Keratinocyte (primary cell): ENCODE data around the gene CACNB2. TPM values are rescaled to one million over a fixed set of nuclear protein-coding genes. Genes with fewer than 3 reads are reported as not detected.

Experiments used
- DNase-seq: peaks from one replicate; pipeline ENCODE4 v3.0.0-alpha.2; 2011; ENCODE audit warnings: low read depth, missing footprints, low spot score
- FAIRE-seq: peaks from 2 replicates; lab custom pipeline; 2011; peaks lifted over from hg19 to GRCh38; lab: Jason Lieb, UNC
- H2AFZ ChIP-seq: 2 replicates; pipeline ENCODE4 v1.6.0; 2012; ENCODE audit warnings: low read length, control low read depth, inconsistent platforms; ENCODE audit not compliant: control insufficient read depth
- H3K27ac ChIP-seq: 2 replicates; pipeline ENCODE4 v1.5.1; 2011; ENCODE audit warnings: low read length; ENCODE audit not compliant: control insufficient read depth, insufficient read depth
- H3K27me3 ChIP-seq: 3 replicates; pipeline ENCODE4 v1.6.0; 2011; ENCODE audit warnings: low read length; ENCODE audit not compliant: control insufficient read depth, insufficient read depth; ENCODE audit errors: extremely low read depth
- H3K36me3 ChIP-seq, 2 experiments: 2 replicates in 1 of 2; 3 replicates in 1 of 2; pipeline ENCODE4 v1.5.1; 2011; ENCODE audit warnings: low read length in 2 of 2, mild to moderate bottlenecking in 1 of 2; ENCODE audit not compliant: control insufficient read depth in 2 of 2, insufficient read depth in 2 of 2; ENCODE audit errors: extremely low read depth in 1 of 2
- H3K4me1 ChIP-seq: 3 replicates; pipeline ENCODE4 v1.5.1; 2011; ENCODE audit warnings: low read length; ENCODE audit not compliant: control insufficient read depth, insufficient read depth; ENCODE audit errors: extremely low read depth
- H3K4me2 ChIP-seq: 3 replicates; pipeline ENCODE4 v1.6.0; 2011; ENCODE audit warnings: low read depth, low read length; ENCODE audit not compliant: control insufficient read depth, insufficient read depth; ENCODE audit errors: extremely low read depth
- H3K4me3 ChIP-seq, 3 experiments: fragments of 200-600 bp in 1 of 3; sonication (generic) in 1 of 3; 2 replicates in 2 of 3; 3 replicates in 1 of 3; pipeline ENCODE4 v1.5.1; 2011 to 2016; ENCODE audit warnings: low read length in 3 of 3, mild to moderate bottlenecking in 3 of 3, control low read depth in 2 of 3, inconsistent platforms in 1 of 3, low read depth in 1 of 3, mixed read lengths in 1 of 3, mixed run types in 1 of 3, moderate library complexity in 1 of 3; ENCODE audit not compliant: control insufficient read depth in 2 of 3, insufficient read depth in 2 of 3; ENCODE audit errors: extremely low read depth in 1 of 3
- H3K79me2 ChIP-seq: 2 replicates; pipeline ENCODE4 v1.6.0; 2012; ENCODE audit warnings: low read length; ENCODE audit not compliant: control insufficient read depth, insufficient read depth
- H3K9ac ChIP-seq: 3 replicates; pipeline ENCODE4 v1.6.0; 2011; ENCODE audit warnings: low read length; ENCODE audit not compliant: control insufficient read depth, insufficient read depth; ENCODE audit errors: extremely low read depth
- H3K9me1 ChIP-seq: 3 replicates; pipeline ENCODE4 v1.6.0; 2011; ENCODE audit warnings: low read length; ENCODE audit not compliant: control insufficient read depth, insufficient read depth; ENCODE audit errors: extremely low read depth
- H3K9me3 ChIP-seq: 2 replicates; pipeline ENCODE4 v1.5.1; 2012; ENCODE audit warnings: low read depth, low read length; ENCODE audit not compliant: control insufficient read depth
- H4K20me1 ChIP-seq: 3 replicates; pipeline ENCODE4 v1.6.0; 2011; ENCODE audit warnings: low read length; ENCODE audit not compliant: control insufficient read depth, insufficient read depth; ENCODE audit errors: extremely low read depth
- CTCF ChIP-seq, 3 experiments: IDR thresholded peaks in 1 of 3; conservative IDR thresholded peaks in 1 of 3; optimal IDR thresholded peaks in 1 of 3; 2 replicates in 2 of 3; 3 replicates in 1 of 3; pipeline versions ENCODE3 to v1.5.1; 2011; ENCODE audit warnings: low read length in 3 of 3, mild to moderate bottlenecking in 3 of 3, moderate library complexity in 2 of 3, control low read depth in 1 of 3, inconsistent platforms in 1 of 3; ENCODE audit not compliant: insufficient read depth in 2 of 3; ENCODE audit errors: extremely low read depth in 1 of 3
- EZH2 ChIP-seq: IDR thresholded peaks from one replicate; pipeline ENCODE4 v1.6.1; 2012; ENCODE audit warnings: inconsistent platforms, mild to moderate bottlenecking, low read length, moderate library complexity
- dilution Hi-C: fragments of 300-500 bp; cut with MboI; formaldehyde crosslinking; loops from one replicate; pipeline ENCODE4 v1.7.0; 2020; ENCODE audit warnings: low sequenced_read_pairs; ENCODE audit not compliant: extremely low pct_ligation_motif_present
- polyA plus RNA-seq, 5 experiments: library from polyadenylated mRNA; depleted of rRNA in 3 of 5; stranded (reverse) in 3 of 5; stranded (forward) in 1 of 5; unstranded in 1 of 5; fragments of >200 nt; gene quantifications; 1 replicate in 1 of 5; 2 replicates in 3 of 5; 3 replicates in 1 of 5; pipeline versions ENCODE4 v1.2.1 to v1.2.3, GENCODE V29; 2011 to 2012; ENCODE audit warnings: missing spikeins in 2 of 5, low read depth in 1 of 5, low replicate concordance in 1 of 5

Gene CACNB2
- polyA plus RNA-seq, 1 donor (not counting 4 experiments of a cell fraction or from before 2014, with no cell fraction given): 0.03 TPM

- no peak overlapping the region for H3K27ac ChIP-seq
These were observed 192.3 kb downstream of the CACNB2 start for GRCh38 chr10:18332484-18332883.

GRCh38 chr10:18333621-18334020 is 193.4 kb downstream of the CACNB2 start:
- H3K9me3 ChIP-seq: no peaks in the 10 kb centered on the region
- H3K27me3 ChIP-seq: no peaks in the 10 kb centered on the region
- dilution Hi-C loops: no loop called here
- H3K36me3 ChIP-seq: no peaks in the 10 kb centered on the region
- no peak overlapping the region for H3K27ac ChIP-seq
- H3K9ac ChIP-seq: no peak overlapping the region
- H3K9me1 ChIP-seq: no peaks in the 10 kb centered on the region
- H3K4me1 ChIP-seq: no peaks in the 10 kb centered on the region
- no peaks in the 10 kb centered on the region for H4K20me1 ChIP-seq
- no peaks in the 10 kb centered on the region for H3K79me2 ChIP-seq
- no peak for DNase-seq
- TF ChIP-seq CTCF (optimal IDR thresholded peaks at IDR 0.05 in 1 of 3, IDR thresholded peaks at IDR 0.05 in 1 of 3, conservative IDR thresholded peaks at IDR 0.05 in 1 of 3; ENCODE audit: extremely low read depth in 1 of 3, insufficient read depth in 2 of 3, low read length in 3 of 3): no peak
- no peak for TF ChIP-seq EZH2
- FAIRE-seq: no peak
- no peak overlapping the region for H2AFZ ChIP-seq
- H3K4me2 ChIP-seq: no peak overlapping the region
- no peak overlapping the region for H3K4me3 ChIP-seq

More at GRCh38 chr10:18332484-18332883, 192.3 kb downstream of the CACNB2 start:
- H3K79me2 ChIP-seq: no peaks in the 10 kb centered on the region
- H3K9me3 ChIP-seq: no peaks in the 10 kb centered on the region
- H3K4me1 ChIP-seq: no peaks in the 10 kb centered on the region
- H2AFZ ChIP-seq: no peak overlapping the region
- H3K9me1 ChIP-seq: no peaks in the 10 kb centered on the region
- no peak overlapping the region for H3K4me2 ChIP-seq
- no peaks in the 10 kb centered on the region for H4K20me1 ChIP-seq
- no peak overlapping the region for H3K4me3 ChIP-seq
- dilution Hi-C loops: no loop called here
- no peaks in the 10 kb centered on the region for H3K27me3 ChIP-seq
- no peak for TF ChIP-seq EZH2
- TF ChIP-seq CTCF (optimal IDR thresholded peaks at IDR 0.05 in 1 of 3, IDR thresholded peaks at IDR 0.05 in 1 of 3, conservative IDR thresholded peaks at IDR 0.05 in 1 of 3; ENCODE audit: extremely low read depth in 1 of 3, insufficient read depth in 2 of 3, low read length in 3 of 3): no peak
- FAIRE-seq (no peak), DNase-seq (no peak)
- no peaks in the 10 kb centered on the region for H3K36me3 ChIP-seq
- no peak overlapping the region for H3K9ac ChIP-seq
